Psoas muscle (tissue), 8 donors: Measurements from ENCODE around the gene TRAPPC6A. TPM values are rescaled to one million over a fixed set of nuclear protein-coding genes. Genes with fewer than 3 reads are reported as not detected.

Experiments used
- ATAC-seq, 4 donors: fragments of 200-7000 bp; cut with Tn5 transposase; one replicate each; pipeline ENCODE4 v1.9.1; 2020; ENCODE audit warnings: moderate library complexity in 3 of 4, mild to moderate bottlenecking in 2 of 4
- DNase-seq, 2 donors: peaks; one replicate each; pipeline ENCODE4 v3.0.0-alpha.2; 2020
- H3K27ac ChIP-seq: fragments of 200-600 bp; one replicate; pipeline ENCODE4 v1.8.0; 2022
- H3K27me3 ChIP-seq, 3 donors: fragments of 200-600 bp in 1 of 3; one replicate each; pipeline versions ENCODE4 v1.6.1 to v1.8.0; 2013 to 2022; ENCODE audit warnings: low read length in 2 of 3, mild to moderate bottlenecking in 2 of 3, moderate library complexity in 1 of 3; ENCODE audit not compliant: insufficient read depth in 3 of 3
- H3K36me3 ChIP-seq, 2 donors: fragments of 200-600 bp in 1 of 2; one replicate each; pipeline versions ENCODE4 v1.6.1 to v1.8.0; 2013 to 2022; ENCODE audit warnings: low read depth in 1 of 2, mild to moderate bottlenecking in 1 of 2, moderate library complexity in 1 of 2; ENCODE audit not compliant: insufficient read depth in 1 of 2
- H3K4me1 ChIP-seq: fragments of 200-600 bp; one replicate; pipeline ENCODE4 v1.8.0; 2022
- H3K4me3 ChIP-seq: fragments of 200-600 bp; one replicate; pipeline ENCODE4 v1.8.0; 2022; ENCODE audit warnings: mild to moderate bottlenecking
- H3K9me3 ChIP-seq: fragments of 200-600 bp; one replicate; pipeline ENCODE4 v1.8.0; 2022
- whole genome bisulfite sequencing, 3 donors: extraction: QIAGEN DNeasy Blood & Tissue Kit; methylation state at CpG; one replicate each; pipeline versions ENCODE4 v1.1.6 to v1.1.7; 2013; 5-methylcytosine and 5-hydroxymethylcytosine counted together
- intact Hi-C, 2 donors: fragments of 100-400 bp; cut with DNase I; formaldehyde crosslinking; loops; one replicate each; pipeline versions ENCODE4 v1.11.0 to v1.14.2; 2022
- polyA plus RNA-seq, 3 donors: library from polyadenylated mRNA; stranded (reverse); fragments of 200-250 nt; gene quantifications; one replicate each; pipeline ENCODE4 v1.2.3, GENCODE V29; 2013
- total RNA-seq, 4 donors: library from RNA; stranded (reverse); fragmentation: NEBNext Ultra II Directional in 2 of 4; extraction: Animal tissue kit (Norgen Biotek cat#: 25700) in 2 of 4; gene quantifications; one replicate each; pipeline versions ENCODE4 v1.2.1 to v1.2.4, GENCODE V29; 2021 to 2023
- TF ChIP-seq, protein P1 (sequence below): fragments of 200-600 bp; IDR thresholded peaks from one replicate; pipeline ENCODE4 v1.8.0; 2022; ENCODE audit warnings: antibody characterized with exemption
- donor health status: healthy with polysubstance abuse.
- donor health status: DM: no; HTN: no; CAD: no; lungs with moderate emphysema.
- donor health status: Bipolar disorder and iron deficiency.
- donor health status: healthy.
- donor health status: DM: yes; HTN: yes; CAD: no.
- donor health status: DM: no; HTN: no; CAD: no.
- donor health status: DM: no; HTN: no; CAD: no.
- donor health status: DM: yes; HTN: yes; CAD: no.

The TRAPPC6A gene
- total and polyA plus RNA-seq, 7 donors: 10.8 to 42.2 (median 14.5) TPM

DNA sequence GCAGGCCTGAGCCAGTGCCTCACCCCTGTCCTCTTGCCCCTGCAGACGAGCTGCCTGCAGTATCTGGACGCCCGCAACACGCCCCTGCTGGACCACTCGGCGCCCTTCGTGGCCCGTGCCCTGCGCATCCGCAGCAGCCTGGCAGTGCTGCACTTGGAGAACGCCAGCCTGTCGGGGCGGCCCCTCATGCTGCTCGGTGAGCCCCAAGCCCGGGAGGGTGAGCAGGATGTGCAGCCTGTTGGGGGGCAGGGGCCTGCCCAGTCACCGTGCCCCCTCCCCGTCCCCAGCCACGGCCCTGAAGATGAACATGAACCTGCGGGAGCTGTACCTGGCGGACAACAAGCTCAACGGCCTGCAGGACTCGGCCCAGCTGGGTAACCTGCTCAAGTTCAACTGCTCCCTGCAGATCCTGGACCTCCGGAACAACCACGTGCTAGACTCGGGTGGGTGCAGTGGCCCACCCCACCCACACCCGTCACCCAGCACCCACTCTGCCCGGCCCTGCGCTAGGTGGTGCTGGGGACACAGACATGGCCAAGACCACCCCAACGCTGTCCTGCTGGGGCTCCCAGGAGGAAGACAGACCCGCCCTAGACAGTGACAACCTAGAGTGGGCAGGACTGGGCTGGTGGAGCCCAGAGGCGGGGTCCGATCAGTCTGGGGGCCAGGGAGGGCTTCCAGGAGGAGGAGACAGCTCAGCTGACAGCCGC, 35.9 kb downstream of the TRAPPC6A start:
- intact Hi-C loops: no loop called here
- ATAC-seq (no peak), DNase-seq (no peak)
- Histone ChIP-seq H3K4me3 (no peak overlapping the region), H3K9me3 (no peaks in the 10 kb centered on the region), H3K27ac (no peak overlapping the region), H3K4me1 (no peaks in the 10 kb centered on the region), H3K27me3 (no peaks in the 10 kb centered on the region), H3K36me3 (peaks cover 9 to 63% of the 10 kb centered on the region in 2 donors)
- TF ChIP-seq, protein P1, sequence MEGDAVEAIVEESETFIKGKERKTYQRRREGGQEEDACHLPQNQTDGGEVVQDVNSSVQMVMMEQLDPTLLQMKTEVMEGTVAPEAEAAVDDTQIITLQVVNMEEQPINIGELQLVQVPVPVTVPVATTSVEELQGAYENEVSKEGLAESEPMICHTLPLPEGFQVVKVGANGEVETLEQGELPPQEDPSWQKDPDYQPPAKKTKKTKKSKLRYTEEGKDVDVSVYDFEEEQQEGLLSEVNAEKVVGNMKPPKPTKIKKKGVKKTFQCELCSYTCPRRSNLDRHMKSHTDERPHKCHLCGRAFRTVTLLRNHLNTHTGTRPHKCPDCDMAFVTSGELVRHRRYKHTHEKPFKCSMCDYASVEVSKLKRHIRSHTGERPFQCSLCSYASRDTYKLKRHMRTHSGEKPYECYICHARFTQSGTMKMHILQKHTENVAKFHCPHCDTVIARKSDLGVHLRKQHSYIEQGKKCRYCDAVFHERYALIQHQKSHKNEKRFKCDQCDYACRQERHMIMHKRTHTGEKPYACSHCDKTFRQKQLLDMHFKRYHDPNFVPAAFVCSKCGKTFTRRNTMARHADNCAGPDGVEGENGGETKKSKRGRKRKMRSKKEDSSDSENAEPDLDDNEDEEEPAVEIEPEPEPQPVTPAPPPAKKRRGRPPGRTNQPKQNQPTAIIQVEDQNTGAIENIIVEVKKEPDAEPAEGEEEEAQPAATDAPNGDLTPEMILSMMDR: no peak
- WGBS, 3 donors: 92 to 94% (median 94%) methylated on average over 28 to 33 of the region's 33 CpGs

DNA sequence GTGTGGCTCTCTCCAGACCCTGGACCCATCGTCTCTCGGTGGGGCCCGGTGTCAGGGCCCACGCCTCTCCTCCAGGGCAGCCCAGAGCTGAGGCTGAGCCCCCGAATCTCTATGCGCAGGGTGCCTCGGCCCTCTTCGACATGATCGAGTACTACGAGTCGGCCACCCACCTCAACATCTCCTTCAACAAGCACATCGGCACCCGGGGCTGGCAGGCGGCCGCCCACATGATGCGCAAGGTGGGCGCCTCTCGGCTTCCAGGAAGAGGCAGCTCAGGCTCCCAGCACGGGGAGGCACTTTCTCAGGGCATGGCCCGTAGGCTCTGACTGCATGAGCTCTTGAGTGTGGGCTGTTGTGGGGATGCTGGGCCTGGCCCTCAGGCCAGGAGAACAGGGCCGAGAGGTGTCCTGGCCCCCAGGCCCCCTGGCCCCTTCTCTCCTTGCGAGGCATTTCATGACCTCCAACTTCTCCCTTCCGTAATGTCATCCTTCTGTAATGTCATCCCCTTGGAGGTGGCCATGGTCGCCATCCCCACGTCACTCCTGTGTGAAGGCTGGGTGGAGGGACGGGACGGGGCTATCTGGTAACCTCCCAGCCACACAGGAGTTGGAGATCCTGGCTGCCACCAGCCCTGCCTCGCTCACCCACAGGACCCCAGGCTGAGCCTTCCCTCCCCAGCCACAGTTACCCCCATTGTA, 36.7 kb downstream of the TRAPPC6A start:
- ATAC-seq: no peak

DNA sequence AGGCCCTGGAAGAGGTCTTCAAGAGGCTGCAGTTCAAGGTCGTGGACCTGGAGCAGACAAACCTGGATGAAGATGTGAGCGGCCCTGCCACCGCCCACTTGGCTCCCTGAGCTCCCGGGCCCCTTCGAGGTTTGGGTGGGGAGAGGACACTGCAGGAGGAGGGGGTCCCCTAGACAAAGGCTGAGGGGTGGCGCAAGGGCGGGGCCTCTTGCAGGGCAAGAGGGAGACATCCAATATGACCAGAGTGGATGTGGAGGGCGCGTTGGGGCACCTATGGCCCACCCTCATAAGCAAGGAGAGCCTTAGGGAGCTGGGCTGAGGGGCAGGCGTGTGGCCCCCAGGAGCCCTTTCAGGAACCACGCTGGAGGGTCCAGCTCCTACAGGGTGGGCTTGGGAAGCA, 37.5 kb downstream of the TRAPPC6A start:
- 92 to 98% (median 95%) methylated on average over 10 to 11 of the region's 11 CpGs for whole genome bisulfite sequencing, 3 donors
- ATAC-seq (no peak), DNase-seq (no peak)
- Histone ChIP-seq H3K9me3 (no peaks in the 10 kb centered on the region), H3K36me3 (peaks cover 9 to 51% of the 10 kb centered on the region in 2 donors), H3K27ac (no peak overlapping the region), H3K4me3 (no peak overlapping the region), H3K4me1 (peaks cover 4% of the 10 kb centered on the region), H3K27me3 (no peaks in the 10 kb centered on the region)
- intact Hi-C loops: no loop called here
- TF ChIP-seq, protein P1: no peak

More for the DNA sequence above, 36.7 kb downstream of the TRAPPC6A start:
- H3K4me1 ChIP-seq: peaks cover 4% of the 10 kb centered on the region
- no peaks in the 10 kb centered on the region for H3K9me3 ChIP-seq
- TF ChIP-seq, protein P1: no peak
- H3K27ac ChIP-seq: no peak overlapping the region
- H3K4me3 ChIP-seq: no peak overlapping the region
- peaks cover 9 to 60% of the 10 kb centered on the region in 2 donors for H3K36me3 ChIP-seq
- intact Hi-C loops: no loop called here
- no peak for DNase-seq
- H3K27me3 ChIP-seq: no peaks in the 10 kb centered on the region
- 94 to 96% (median 95%) methylated on average over 27 to 28 of the region's 28 CpGs for WGBS, 3 donors

DNA sequence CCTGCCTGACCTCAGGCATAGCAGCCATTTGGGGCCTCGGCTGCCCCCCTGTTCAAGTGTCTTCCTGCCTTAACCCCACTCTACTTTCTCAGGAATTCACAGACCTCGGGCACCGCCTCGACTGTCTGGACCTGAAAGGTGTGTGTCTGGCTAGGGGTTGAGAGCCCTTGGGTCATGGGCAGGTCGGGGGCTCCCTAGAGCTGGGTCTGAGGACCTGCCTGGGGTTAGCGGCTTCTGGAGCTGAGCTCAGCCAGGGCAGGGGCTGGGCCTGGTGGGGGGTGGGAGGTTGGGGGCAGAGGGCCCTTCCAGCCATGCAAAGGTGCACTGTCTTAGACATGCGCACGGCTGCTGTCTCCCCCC, 37.9 kb downstream of the TRAPPC6A start:
- Histone ChIP-seq H3K9me3 (no peaks in the 10 kb centered on the region), H3K27me3 (no peaks in the 10 kb centered on the region), H3K27ac (no peak overlapping the region), H3K4me3 (no peak overlapping the region), H3K4me1 (peaks cover 4% of the 10 kb centered on the region), H3K36me3 (peaks cover 5 to 47% of the 10 kb centered on the region in 2 donors)
- intact Hi-C loops: no loop called here
- DNase-seq: no peak
- ATAC-seq: no peak
- 93 to 95% (median 94%) methylated on average over 8 of the region's 8 CpGs for WGBS, 3 donors
- TF ChIP-seq, protein P1: no peak
